Stomach (tissue), 4 donors: ENCODE results near the gene TTC28.

Experiments used
- CTCF ChIP-seq, 7 experiments: fragments of 450-650 bp in 4 of 7; fragments of 200-600 bp in 3 of 7; sonication (generic) in 3 of 7; IDR thresholded peaks; one replicate each; pipeline ENCODE4 v1.5.1; 2016 to 2019; ENCODE audit warnings: antibody characterized with exemption in 7 of 7, control low read depth in 2 of 7, mild to moderate bottlenecking in 1 of 7
- EP300 ChIP-seq: sonication (generic); formaldehyde crosslinking; IDR thresholded peaks from one replicate; pipeline ENCODE4 v1.6.1; 2017; ENCODE audit warnings: antibody characterized with exemption
- POLR2A ChIP-seq, 4 donors: fragments of 450-650 bp; IDR thresholded peaks; one replicate each; pipeline ENCODE4 v1.6.1; 2016; ENCODE audit warnings: antibody characterized with exemption in 4 of 4, control low read depth in 2 of 4, mild to moderate bottlenecking in 1 of 4, moderate library complexity in 1 of 4
- POLR2AphosphoS5 ChIP-seq, 3 donors: sonication (generic); formaldehyde crosslinking; IDR thresholded peaks; one replicate each; pipeline ENCODE4 v1.6.1; 2016; ENCODE audit warnings: antibody characterized with exemption in 3 of 3

- TF ChIP-seq CTCF (IDR thresholded peaks at IDR 0.05), result no peak
- no peak for TF ChIP-seq EP300
- no peak for TF ChIP-seq POLR2A (IDR thresholded peaks at IDR 0.05)
- TF ChIP-seq POLR2AphosphoS5 (IDR thresholded peaks at IDR 0.05), result no peak
Observed at GRCh38 chr22:28096161-28096560, 583.5 kb downstream of the TTC28 start.
